SK-N-MC (cell line): ENCODE measurements around the gene MFGE8.

ENCODE experiments used
- EZH2 ChIP-seq: fragments of 200-600 bp; sonication (generic); IDR thresholded peaks from one replicate; pipeline ENCODE4 v1.6.1; 2017; ENCODE audit warnings: antibody characterized with exemption
- FOXP2 ChIP-seq: optimal IDR thresholded peaks from 2 replicates; pipeline ENCODE3; 2011; ENCODE audit warnings: mild to moderate bottlenecking, moderate library complexity; ENCODE audit not compliant: insufficient read depth; ENCODE audit errors: extremely low read length, control extremely low read depth
- POLR2AphosphoS5 ChIP-seq: IDR thresholded peaks from 2 replicates; pipeline ENCODE4 v1.6.1; 2012; ENCODE audit warnings: mild to moderate bottlenecking, low read depth, low read length, borderline replicate concordance

DNA sequence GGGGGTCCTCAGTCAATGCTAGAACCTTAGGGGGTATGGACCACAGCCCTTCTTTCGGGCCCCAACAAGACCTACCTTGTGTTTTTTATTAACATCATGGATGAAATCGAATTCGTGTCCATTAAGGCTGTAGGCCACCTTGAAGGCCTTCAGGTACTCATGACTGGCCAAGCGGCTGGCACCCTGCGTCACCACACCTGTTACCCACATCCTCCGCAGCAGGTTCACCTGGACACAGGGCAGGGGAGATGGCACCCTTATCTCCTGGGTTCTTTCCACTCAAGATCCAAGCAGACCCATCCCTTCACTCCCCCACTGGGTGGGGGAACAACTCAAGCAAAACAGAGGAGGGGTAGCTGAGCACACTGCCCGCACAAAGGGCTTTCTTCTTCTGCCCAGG lies 6.6 kb downstream of the MFGE8 start:
- TF ChIP-seq POLR2AphosphoS5 (no peak), FOXP2 (no peak), EZH2 (no peak)
